HG03025 (cell line): ENCODE data around the gene B4GALNT4.
"Not testable (repeated sequence)": the region's sequence is repeated elsewhere in the genome, so short reads cannot be mapped to it uniquely, and the experiment has no call there.

Experiments used
- ATAC-seq: cut with Tn5 transposase; IDR thresholded peaks from one replicate; pipeline ENCODE4 v1.9.1; 2021; ENCODE audit warnings: mild to moderate bottlenecking, moderate library complexity; ENCODE audit not compliant: unreplicated experiment, low FRiP score

Gene B4GALNT4

GRCh38 chr11:369336-370018 lies at the start of gene B4GALNT4:
Gene B4GALNT4, plus strand, starts transcription at chr11:369499. Its CDS starts 305 bp downstream, at chr11:369804.
- ATAC-seq = no peak

GRCh38 chr11:319888-320273 lies 49.4 kb upstream of the B4GALNT4 start:
- not testable (repeated sequence) for ATAC-seq

GRCh38 chr11:324156-324555 lies 45.1 kb upstream of the B4GALNT4 start:
- ATAC-seq = no peak

GRCh38 chr11:324593-325517 lies 44.4 kb upstream of the B4GALNT4 start:
- not testable (repeated sequence) for ATAC-seq

GRCh38 chr11:325796-326591 lies 43.3 kb upstream of the B4GALNT4 start:
- no peak for ATAC-seq

- no peak for ATAC-seq
These were observed 42.8 kb upstream of the B4GALNT4 start for GRCh38 chr11:326592-326841.

- no peak for ATAC-seq
These were observed 42.3 kb upstream of the B4GALNT4 start for GRCh38 chr11:326842-327580.

GRCh38 chr11:327581-327923 lies 41.7 kb upstream of the B4GALNT4 start:
- no peak for ATAC-seq

- ATAC-seq = no peak
These were observed 41.3 kb upstream of the B4GALNT4 start for GRCh38 chr11:328012-328411.

- not testable (repeated sequence) for ATAC-seq
These were observed 40.7 kb upstream of the B4GALNT4 start for GRCh38 chr11:328516-329100.

GRCh38 chr11:329886-330253 lies 39.4 kb upstream of the B4GALNT4 start:
- no peak for ATAC-seq

GRCh38 chr11:330307-330693 lies 39.0 kb upstream of the B4GALNT4 start:
- no peak for ATAC-seq

- no peak for ATAC-seq
These were observed 38.5 kb upstream of the B4GALNT4 start for GRCh38 chr11:330694-331357.

GRCh38 chr11:331358-332060 lies 37.8 kb upstream of the B4GALNT4 start:
- no peak for ATAC-seq

- ATAC-seq = no peak
These were observed 36.4 kb upstream of the B4GALNT4 start for GRCh38 chr11:332651-333480.

GRCh38 chr11:333616-334263 lies 35.6 kb upstream of the B4GALNT4 start:
- ATAC-seq = not testable (repeated sequence)

GRCh38 chr11:334264-334994 lies 34.9 kb upstream of the B4GALNT4 start:
- no peak for ATAC-seq
